Activated B cell treated with CpG ODN at 0.5 μM for 24 hours (primary cell): ENCODE results near the gene ORC4. TPM values are rescaled to one million over a fixed set of nuclear protein-coding genes. Genes with fewer than 3 reads are reported as not detected.

Experiments used
- ATAC-seq: fragments of 200-7000 bp; cut with Tn5 transposase; one replicate; pipeline ENCODE4 v1.10.0; 2021; ENCODE audit warnings: low read depth, mild to moderate bottlenecking, moderate library complexity
- CTCF ChIA-PET: fragments of 350-600 bp; sonication (Branson Sonifier 250); formaldehyde crosslinking; loops from one replicate; lab custom pipeline; 2021; ENCODE audit warnings: antibody characterized with exemption; lab: Charles Lee
- POLR2A ChIA-PET: fragments of 350-600 bp; sonication (Branson Sonifier 250); formaldehyde crosslinking; loops from one replicate; lab custom pipeline; 2021; ENCODE audit warnings: antibody characterized with exemption; lab: Charles Lee
- DNase-seq: peaks from one replicate; pipeline ENCODE4 v3.0.0; 2022
- H3K27ac Mint-ChIP-seq: one replicate; pipeline ENCODE4 v1.8.0; 2020; ENCODE audit warnings: mixed read lengths
- H3K27me3 Mint-ChIP-seq: one replicate; pipeline ENCODE4 v1.8.0; 2021; ENCODE audit warnings: mixed read lengths
- H3K36me3 Mint-ChIP-seq: one replicate; pipeline ENCODE4 v1.8.0; 2021; ENCODE audit warnings: low read depth, mixed read lengths
- H3K4me1 Mint-ChIP-seq: one replicate; pipeline ENCODE4 v1.8.0; 2021; ENCODE audit warnings: mixed read lengths
- H3K4me3 Mint-ChIP-seq: one replicate; pipeline ENCODE4 v1.8.0; 2020; ENCODE audit warnings: mild to moderate bottlenecking, mixed read lengths
- H3K9me3 Mint-ChIP-seq: one replicate; pipeline ENCODE4 v1.8.0; 2020; ENCODE audit warnings: mixed read lengths
- CTCF ChIP-seq: fragments of 200-600 bp; IDR thresholded peaks from one replicate; pipeline ENCODE4 v1.8.0; 2022; ENCODE audit warnings: antibody characterized with exemption, mild to moderate bottlenecking
- intact Hi-C: fragments of 100-400 bp; cut with micrococcal nuclease; formaldehyde crosslinking; loops from one replicate; pipeline ENCODE4 v1.15.1; 2024
- total RNA-seq: library from RNA; stranded (reverse); gene quantifications from 2 replicates; pipeline ENCODE4 v1.2.3, GENCODE V29; 2022

ORC4 gene
- total RNA-seq, 1 donor from 2014 or later: 30.7 TPM

- DNase-seq (no peak), ATAC-seq (no peak)
- intact Hi-C loops: no loop called here
- Mint-ChIP-seq H3K4me3 (no peak overlapping the region), H3K27me3 (no peaks in the 10 kb centered on the region), H3K4me1 (peaks cover 51% of the 10 kb centered on the region), H3K9me3 (no peaks in the 10 kb centered on the region), H3K36me3 (no peaks in the 10 kb centered on the region), H3K27ac (no peak overlapping the region)
- ChIA-PET CTCF (no interaction called here), POLR2A (no interaction called here)
- TF ChIP-seq CTCF: no peak
These were observed 23.8 kb upstream of the ORC4 start for GRCh38 chr2:148044322-148044721.

- H3K27ac Mint-ChIP-seq: peak overlapping the region; percentile 56
- no peaks in the 10 kb centered on the region for H3K9me3 Mint-ChIP-seq
- DNase-seq (no peak), ATAC-seq (peak; percentile 66)
- intact Hi-C loops: loop anchor here (1.0 kb wide), 1 partner anchor 21 kb away; the partner anchor contains the start of gene MBD5
- H3K4me3 Mint-ChIP-seq: no peak overlapping the region
- ChIA-PET CTCF (interaction anchor here (0.7 to 0.9 kb wide), 2 partner anchors 25 to 103 kb away, joined by 3 to 4 read pairs; no protein-coding TSS in a partner anchor), POLR2A (interaction anchor here (0.6 to 1.3 kb wide), 2 partner anchors 9 to 21 kb away, joined by 6 to 23 read pairs; partner anchors contain the start of genes MBD5 and ORC4)
- no peaks in the 10 kb centered on the region for H3K27me3 Mint-ChIP-seq
- H3K4me1 Mint-ChIP-seq: peaks cover 30% of the 10 kb centered on the region
- TF ChIP-seq CTCF: no peak
- no peaks in the 10 kb centered on the region for H3K36me3 Mint-ChIP-seq
These were observed 21.7 kb upstream of the ORC4 start for GRCh38 chr2:148042219-148042618.

GRCh38 chr2:148039783-148040182 lies 19.2 kb upstream of the ORC4 start:
- no peak overlapping the region for H3K27ac Mint-ChIP-seq
- ChIA-PET CTCF (no interaction called here), POLR2A (no interaction called here)
- H3K4me1 Mint-ChIP-seq: peaks cover 20% of the 10 kb centered on the region
- ATAC-seq (no peak), DNase-seq (no peak)
- intact Hi-C loops: no loop called here
- no peaks in the 10 kb centered on the region for H3K27me3 Mint-ChIP-seq
- H3K36me3 Mint-ChIP-seq: peaks cover 2% of the 10 kb centered on the region
- no peak overlapping the region for H3K4me3 Mint-ChIP-seq
- TF ChIP-seq CTCF: no peak
- no peaks in the 10 kb centered on the region for H3K9me3 Mint-ChIP-seq

GRCh38 chr2:148032215-148032614 lies 11.7 kb upstream of the ORC4 start:
- Mint-ChIP-seq H3K4me3 (no peak overlapping the region), H3K9me3 (no peaks in the 10 kb centered on the region), H3K27ac (no peak overlapping the region), H3K36me3 (peaks cover 4% of the 10 kb centered on the region), H3K27me3 (no peaks in the 10 kb centered on the region), H3K4me1 (peaks cover 2% of the 10 kb centered on the region)
- ChIA-PET POLR2A (no interaction called here), CTCF (no interaction called here)
- intact Hi-C loops: no loop called here
- DNase-seq (no peak), ATAC-seq (no peak)
- TF ChIP-seq CTCF: no peak

GRCh38 chr2:148031152-148031551 lies 10.6 kb upstream of the ORC4 start:
- ChIA-PET POLR2A (interaction anchor here (0.6 kb wide), 1 partner anchor 283 kb away, joined by 8 read pairs; no protein-coding TSS in a partner anchor), CTCF (interaction anchor here (0.6 kb wide), 1 partner anchor 98 kb away, joined by 4 read pairs; no protein-coding TSS in a partner anchor)
- Mint-ChIP-seq H3K4me3 (no peak overlapping the region), H3K9me3 (no peaks in the 10 kb centered on the region), H3K36me3 (peaks cover 8% of the 10 kb centered on the region), H3K27ac (no peak overlapping the region), H3K27me3 (no peaks in the 10 kb centered on the region), H3K4me1 (peaks cover 2% of the 10 kb centered on the region)
- no peak for ATAC-seq
- TF ChIP-seq CTCF: no peak
- DNase-seq: no peak
- intact Hi-C loops: no loop called here
